AG04449 (cell line): ENCODE results near the gene MC3R.
"Not testable (repeated sequence)": the region's sequence is repeated elsewhere in the genome, so short reads cannot be mapped to it uniquely, and the experiment has no call there.

Experiments
- CTCF ChIA-PET: fragments of 350-600 bp; formaldehyde crosslinking; extraction: SDS; loops from one replicate; lab custom pipeline; 2021; ENCODE audit warnings: antibody characterized with exemption; lab: Yijun Ruan, JAX
- POLR2A ChIA-PET: fragments of 400-600, 350-600 bp; formaldehyde crosslinking; extraction: SDS; loops from one replicate; lab custom pipeline; 2020; ENCODE audit warnings: antibody characterized with exemption, inconsistent platforms; lab: Yijun Ruan, JAX
- DNase-seq: peaks from one replicate; pipeline ENCODE4 v3.0.0-alpha.2; 2010; ENCODE audit warnings: low read depth, low spot score
- H3K4me3 ChIP-seq: 2 replicates; pipeline ENCODE4 v1.5.1; 2011; ENCODE audit warnings: low read depth, mild to moderate bottlenecking, control low read depth, low read length
- CTCF ChIP-seq: IDR thresholded peaks from one replicate; pipeline ENCODE4 v1.5.1; 2011; ENCODE audit warnings: mild to moderate bottlenecking, moderate library complexity, low read length, control low read depth, inconsistent platforms; ENCODE audit not compliant: insufficient read depth; ENCODE audit errors: missing control alignments

MC3R gene

GRCh38 chr20:56208121-56208520, 40.4 kb upstream of the MC3R start:
- CTCF ChIA-PET = no interaction called here
- H3K4me3 ChIP-seq = no peak overlapping the region
- no peak for DNase-seq
- POLR2A ChIA-PET = no interaction called here
- TF ChIP-seq CTCF = no peak

- CTCF ChIA-PET = no interaction called here
Measured at GRCh38 chr20:56211051-56211450, 37.5 kb upstream of the MC3R start.

GRCh38 chr20:56212091-56212490, 36.4 kb upstream of the MC3R start:
- DNase-seq = no peak
- TF ChIP-seq CTCF = no peak
- no peak overlapping the region for H3K4me3 ChIP-seq
- ChIA-PET POLR2A (no interaction called here), CTCF (no interaction called here)

More at GRCh38 chr20:56211051-56211450, 37.5 kb upstream of the MC3R start:
- POLR2A ChIA-PET = no interaction called here
- no peak for DNase-seq
- H3K4me3 ChIP-seq = no peak overlapping the region
- TF ChIP-seq CTCF = no peak

- ChIA-PET POLR2A (no interaction called here), CTCF (no interaction called here)
- TF ChIP-seq CTCF = no peak
Measured at GRCh38 chr20:56213321-56213720, 35.2 kb upstream of the MC3R start.

GRCh38 chr20:56215115-56215514, 33.4 kb upstream of the MC3R start:
- POLR2A ChIA-PET = no interaction called here
- H3K4me3 ChIP-seq = no peak overlapping the region
- no peak for TF ChIP-seq CTCF
- CTCF ChIA-PET = no interaction called here
- no peak for DNase-seq

More at GRCh38 chr20:56213321-56213720, 35.2 kb upstream of the MC3R start:
- H3K4me3 ChIP-seq = no peak overlapping the region
- DNase-seq = no peak

GRCh38 chr20:56217829-56218228, 30.7 kb upstream of the MC3R start:
- ChIA-PET POLR2A (no interaction called here), CTCF (no interaction called here)
- H3K4me3 ChIP-seq = no peak overlapping the region
- no peak for TF ChIP-seq CTCF
- DNase-seq = no peak

- POLR2A ChIA-PET, CTCF ChIA-PET, DNase-seq: not testable (repeated sequence)
Measured at GRCh38 chr20:56221186-56221585, 27.3 kb upstream of the MC3R start.

More at GRCh38 chr20:56221186-56221585, 27.3 kb upstream of the MC3R start:
- H3K4me3 ChIP-seq = not testable (repeated sequence)
